ENCODE data around the gene DSEL. TPM values are rescaled to one million over a fixed set of nuclear protein-coding genes. Genes with fewer than 3 reads are reported as not detected.

The DSEL gene
- total and polyA plus RNA-seq, 2 donors (not counting 1 experiment from before 2014, with no cell fraction given) = 0.10 to 0.37 TPM

DNA sequence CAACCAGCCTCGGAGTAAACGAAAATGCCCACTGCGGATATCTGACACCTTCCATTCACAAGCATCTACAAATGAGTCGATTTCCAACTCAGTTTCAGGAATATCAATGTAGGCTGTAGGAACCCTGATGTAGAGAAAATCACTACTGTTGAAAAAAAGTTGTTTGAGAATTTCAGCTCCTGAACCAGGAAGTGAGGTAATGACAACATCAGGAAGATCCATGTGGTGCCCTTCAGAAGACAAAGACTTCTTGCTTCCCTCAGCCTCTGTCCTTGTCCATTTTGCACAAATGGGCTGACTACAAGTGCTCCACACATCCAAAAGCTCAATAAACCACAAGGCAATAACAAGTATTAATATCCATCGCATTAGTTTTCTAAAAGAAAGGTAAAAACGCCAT, 4.7 kb downstream of the DSEL start:
- ATAC-seq (ENCODE audit: low read depth) (no peak), DNase-seq (no peak)
- Histone ChIP-seq H3K9ac (ENCODE audit: low read length) (no peak overlapping the region), H3K4me3 (ENCODE audit: control extremely low read depth in 1 of 5, extremely low read depth in 1 of 5, insufficient read depth in 1 of 5, low read depth in 2 of 5, low read length in 4 of 5) (no peak overlapping the region), H2AFZ (ENCODE audit: insufficient read depth, low read depth, low read length, poor library complexity, severe bottlenecking) (no peak overlapping the region), H3K27me3 (replicated peaks in 1 of 4; ENCODE audit: control extremely low read depth in 1 of 4, control insufficient read depth in 3 of 4, insufficient read depth in 4 of 4, low read length in 3 of 4) (no peaks in the 10 kb centered on the region), H3K9me3 (ENCODE audit: control extremely low read depth in 1 of 3, control insufficient read depth in 2 of 3, insufficient read depth in 1 of 3, low read length in 2 of 3) (no peaks in the 10 kb centered on the region), H3K36me3 (replicated peaks in 1 of 2; ENCODE audit: control extremely low read depth in 1 of 2, control insufficient read depth in 1 of 2, extremely low read depth in 1 of 2, insufficient read depth in 2 of 2, low read length in 1 of 2) (no peaks in the 10 kb centered on the region), H3K79me2 (ENCODE audit: control insufficient read depth, insufficient read depth, low read length) (no peaks in the 10 kb centered on the region), H3K4me1 (ENCODE audit: control insufficient read depth in 2 of 2, insufficient read depth in 2 of 2, low read length in 2 of 2) (peaks cover 0 to 7% of the 10 kb centered on the region in 2 donors), H3K4me2 (replicated peaks; ENCODE audit: low read depth, low read length, poor library complexity, severe bottlenecking) (no peak overlapping the region), H3K27ac (ENCODE audit: low read length in 2 of 2) (no peak overlapping the region), H4K20me1 (ENCODE audit: control insufficient read depth, insufficient read depth, low read length, poor library complexity, severe bottlenecking) (no peaks in the 10 kb centered on the region)
- peaks cover 7% of the 10 kb centered on the region for H3K4me1 Mint-ChIP-seq
- ChIA-PET POLR2A (no interaction called here), CTCF (interaction anchor here (1.6 kb wide), 1 partner anchor 293 kb away, joined by 5 read pairs; no protein-coding TSS in a partner anchor)
- WGBS (ENCODE audit: insufficient coverage) = no CpG with 5 or more reads among the region's 6 CpGs
- no peak overlapping the region for H3K27ac Mint-ChIP-seq
- no peak for TF ChIP-seq EZH2 (IDR thresholded peaks at IDR 0.05; ENCODE audit: borderline replicate concordance, insufficient read depth, low read depth, low read length, poor library complexity, severe bottlenecking)
- TF ChIP-seq, protein P1, sequence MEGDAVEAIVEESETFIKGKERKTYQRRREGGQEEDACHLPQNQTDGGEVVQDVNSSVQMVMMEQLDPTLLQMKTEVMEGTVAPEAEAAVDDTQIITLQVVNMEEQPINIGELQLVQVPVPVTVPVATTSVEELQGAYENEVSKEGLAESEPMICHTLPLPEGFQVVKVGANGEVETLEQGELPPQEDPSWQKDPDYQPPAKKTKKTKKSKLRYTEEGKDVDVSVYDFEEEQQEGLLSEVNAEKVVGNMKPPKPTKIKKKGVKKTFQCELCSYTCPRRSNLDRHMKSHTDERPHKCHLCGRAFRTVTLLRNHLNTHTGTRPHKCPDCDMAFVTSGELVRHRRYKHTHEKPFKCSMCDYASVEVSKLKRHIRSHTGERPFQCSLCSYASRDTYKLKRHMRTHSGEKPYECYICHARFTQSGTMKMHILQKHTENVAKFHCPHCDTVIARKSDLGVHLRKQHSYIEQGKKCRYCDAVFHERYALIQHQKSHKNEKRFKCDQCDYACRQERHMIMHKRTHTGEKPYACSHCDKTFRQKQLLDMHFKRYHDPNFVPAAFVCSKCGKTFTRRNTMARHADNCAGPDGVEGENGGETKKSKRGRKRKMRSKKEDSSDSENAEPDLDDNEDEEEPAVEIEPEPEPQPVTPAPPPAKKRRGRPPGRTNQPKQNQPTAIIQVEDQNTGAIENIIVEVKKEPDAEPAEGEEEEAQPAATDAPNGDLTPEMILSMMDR (IDR thresholded peaks at IDR 0.05) = no peak
- intact Hi-C loops (cut with micrococcal nuclease) = no loop called here
- H3K4me3 Mint-ChIP-seq = no peak overlapping the region
- H3K9me3 Mint-ChIP-seq (ENCODE audit: insufficient read depth) = no peaks in the 10 kb centered on the region
- peaks cover 3% of the 10 kb centered on the region for H3K27me3 Mint-ChIP-seq

DNA sequence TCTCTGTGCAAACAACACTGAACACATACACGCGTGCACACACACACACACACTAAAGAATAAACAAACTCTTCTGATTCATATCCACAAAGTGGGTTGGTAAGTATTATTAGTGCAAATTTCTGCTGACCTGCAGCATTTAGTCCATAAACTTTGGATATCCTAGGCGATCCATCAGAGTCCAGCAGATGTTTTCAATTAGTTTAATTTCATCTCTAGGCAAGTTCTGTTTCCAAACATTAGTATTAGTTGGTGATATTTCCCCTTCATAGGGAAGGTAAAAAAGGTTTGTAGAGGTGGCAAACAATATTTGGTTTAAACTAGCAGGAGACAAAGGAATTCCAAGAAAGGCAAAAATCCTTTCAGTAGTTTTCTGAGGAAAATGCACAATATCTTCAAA, 5.7 kb downstream of the DSEL start:
- H3K4me3 ChIP-seq (ENCODE audit: control extremely low read depth in 1 of 5, extremely low read depth in 1 of 5, insufficient read depth in 1 of 5, low read depth in 2 of 5, low read length in 4 of 5) = no peak overlapping the region
- no peak for DNase-seq
- Mint-ChIP-seq H3K27me3 (peaks cover 5% of the 10 kb centered on the region), H3K9me3 (ENCODE audit: insufficient read depth) (no peaks in the 10 kb centered on the region), H3K4me3 (no peak overlapping the region), H3K4me1 (peaks cover 5% of the 10 kb centered on the region), H3K27ac (no peak overlapping the region)
- ChIA-PET POLR2A (no interaction called here), CTCF (interaction anchor here (1.6 kb wide), 1 partner anchor 292 kb away, joined by 5 read pairs; no protein-coding TSS in a partner anchor)
- intact Hi-C loops (cut with micrococcal nuclease) = no loop called here
- ATAC-seq (ENCODE audit: low read depth) = no peak
- no peaks in the 10 kb centered on the region for H3K9me3 ChIP-seq (ENCODE audit: control extremely low read depth in 1 of 3, control insufficient read depth in 2 of 3, insufficient read depth in 1 of 3, low read length in 2 of 3)
- no peaks in the 10 kb centered on the region for H3K27me3 ChIP-seq (replicated peaks in 1 of 4; ENCODE audit: control extremely low read depth in 1 of 4, control insufficient read depth in 3 of 4, insufficient read depth in 4 of 4, low read length in 3 of 4)
- no peak overlapping the region for H2AFZ ChIP-seq (ENCODE audit: insufficient read depth, low read depth, low read length, poor library complexity, severe bottlenecking)
- no peak overlapping the region for H3K4me2 ChIP-seq (replicated peaks; ENCODE audit: low read depth, low read length, poor library complexity, severe bottlenecking)
- no peaks in the 10 kb centered on the region for H3K79me2 ChIP-seq (ENCODE audit: control insufficient read depth, insufficient read depth, low read length)
- no CpG with 5 or more reads among the region's 3 CpGs for WGBS (ENCODE audit: insufficient coverage)
- no peak overlapping the region for H3K9ac ChIP-seq (ENCODE audit: low read length)
- no peak overlapping the region for H3K27ac ChIP-seq (ENCODE audit: low read length in 2 of 2)
- no peak for TF ChIP-seq EZH2 (IDR thresholded peaks at IDR 0.05; ENCODE audit: borderline replicate concordance, insufficient read depth, low read depth, low read length, poor library complexity, severe bottlenecking)
- TF ChIP-seq, protein P1 (IDR thresholded peaks at IDR 0.05) = no peak
- H3K36me3 ChIP-seq (replicated peaks in 1 of 2; ENCODE audit: control extremely low read depth in 1 of 2, control insufficient read depth in 1 of 2, extremely low read depth in 1 of 2, insufficient read depth in 2 of 2, low read length in 1 of 2) = no peaks in the 10 kb centered on the region
- peaks cover 0 to 2% of the 10 kb centered on the region in 2 donors for H3K4me1 ChIP-seq (ENCODE audit: control insufficient read depth in 2 of 2, insufficient read depth in 2 of 2, low read length in 2 of 2)
- no peaks in the 10 kb centered on the region for H4K20me1 ChIP-seq (ENCODE audit: control insufficient read depth, insufficient read depth, low read length, poor library complexity, severe bottlenecking)
